ENCODE data around the gene C13orf46. TPM values are rescaled to one million over a fixed set of nuclear protein-coding genes. Genes with fewer than 3 reads are reported as not detected.
A peak's percentile ranks its signal among the peaks of the same experiment; 100 is the strongest.

C13orf46 gene
- total and polyA plus RNA-seq, 4 donors: 1.1 to 11.3 (median 6.4) TPM

DNA sequence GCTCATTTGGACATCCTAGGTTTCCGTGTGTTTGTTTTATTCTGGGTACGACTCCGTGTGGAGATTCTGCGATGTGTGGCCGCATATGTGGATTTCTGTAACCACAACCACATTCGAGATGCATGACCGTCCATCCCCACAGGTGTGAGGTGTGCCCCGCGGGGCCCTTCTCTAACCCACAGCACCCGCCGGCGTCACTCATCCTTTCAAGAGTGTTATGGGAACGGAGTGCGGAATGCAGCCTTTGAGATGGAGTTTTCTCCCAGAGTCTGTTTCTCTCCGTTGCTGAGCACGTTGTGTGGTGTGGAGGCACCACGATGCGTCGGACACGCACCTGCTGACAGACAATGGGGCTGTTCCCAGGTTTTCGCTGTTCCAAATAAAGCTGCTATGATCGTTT is 40.0 kb downstream of the C13orf46 start:
- peak in 1 of 3 donors; percentile 5 for DNase-seq

GRCh38 chr13:113931841-113932459 is 41.9 kb downstream of the C13orf46 start:
- Histone ChIP-seq H3K4me1 (ENCODE audit: control insufficient read depth in 5 of 5, insufficient read depth in 5 of 5, low read length in 5 of 5) (peaks cover 2 to 46% (median 7%) of the 10 kb centered on the region in 5 donors), H3K9me3 (ENCODE audit: control insufficient read depth in 4 of 4, insufficient read depth in 3 of 4, low read length in 3 of 4) (no peaks in the 10 kb centered on the region), H3K9ac (ENCODE audit: insufficient read depth in 1 of 2, low read length in 2 of 2) (no peak overlapping the region), H3K36me3 (ENCODE audit: control insufficient read depth in 4 of 4, insufficient read depth in 4 of 4, low read length in 4 of 4) (no peaks in the 10 kb centered on the region), H3K27me3 (ENCODE audit: control insufficient read depth in 3 of 3, insufficient read depth in 3 of 3, low read length in 2 of 3) (no peaks in the 10 kb centered on the region), H3K27ac (ENCODE audit: low read depth in 1 of 2, low read length in 1 of 2) (no peak overlapping the region), H3K4me3 (no peak overlapping the region)
- no peak for ATAC-seq (ENCODE audit: insufficient read depth, low FRiP score)
- no peak for TF ChIP-seq CTCF (IDR thresholded peaks at IDR 0.05; ENCODE audit: control extremely low read depth, extremely low read depth)
- peak in 1 of 3 donors; percentile 8 for DNase-seq
- WGBS, 2 donors: 86 to 88% methylated on average over 16 of the region's 16 CpGs

More for the DNA sequence above, 40.0 kb downstream of the C13orf46 start:
- no peak for ATAC-seq (ENCODE audit: insufficient read depth, low FRiP score)
- no peak for TF ChIP-seq CTCF (IDR thresholded peaks at IDR 0.05; ENCODE audit: control extremely low read depth, extremely low read depth)
- H3K27me3 ChIP-seq (ENCODE audit: control insufficient read depth in 3 of 3, insufficient read depth in 3 of 3, low read length in 2 of 3): peaks cover 0 to 3% (median 0%) of the 10 kb centered on the region in 3 donors
- 97 to 98% methylated on average over 22 of the region's 22 CpGs for WGBS, 2 donors
- H3K4me1 ChIP-seq (ENCODE audit: control insufficient read depth in 5 of 5, insufficient read depth in 5 of 5, low read length in 5 of 5): peaks cover 2 to 41% (median 6%) of the 10 kb centered on the region in 5 donors
- H3K27ac ChIP-seq (ENCODE audit: low read depth in 1 of 2, low read length in 1 of 2): no peak overlapping the region
- no peak overlapping the region for H3K9ac ChIP-seq (ENCODE audit: insufficient read depth in 1 of 2, low read length in 2 of 2)
- no peaks in the 10 kb centered on the region for H3K9me3 ChIP-seq (ENCODE audit: control insufficient read depth in 4 of 4, insufficient read depth in 3 of 4, low read length in 3 of 4)
- no peak overlapping the region for H3K4me3 ChIP-seq
- H3K36me3 ChIP-seq (ENCODE audit: control insufficient read depth in 4 of 4, insufficient read depth in 4 of 4, low read length in 4 of 4): no peaks in the 10 kb centered on the region

DNA sequence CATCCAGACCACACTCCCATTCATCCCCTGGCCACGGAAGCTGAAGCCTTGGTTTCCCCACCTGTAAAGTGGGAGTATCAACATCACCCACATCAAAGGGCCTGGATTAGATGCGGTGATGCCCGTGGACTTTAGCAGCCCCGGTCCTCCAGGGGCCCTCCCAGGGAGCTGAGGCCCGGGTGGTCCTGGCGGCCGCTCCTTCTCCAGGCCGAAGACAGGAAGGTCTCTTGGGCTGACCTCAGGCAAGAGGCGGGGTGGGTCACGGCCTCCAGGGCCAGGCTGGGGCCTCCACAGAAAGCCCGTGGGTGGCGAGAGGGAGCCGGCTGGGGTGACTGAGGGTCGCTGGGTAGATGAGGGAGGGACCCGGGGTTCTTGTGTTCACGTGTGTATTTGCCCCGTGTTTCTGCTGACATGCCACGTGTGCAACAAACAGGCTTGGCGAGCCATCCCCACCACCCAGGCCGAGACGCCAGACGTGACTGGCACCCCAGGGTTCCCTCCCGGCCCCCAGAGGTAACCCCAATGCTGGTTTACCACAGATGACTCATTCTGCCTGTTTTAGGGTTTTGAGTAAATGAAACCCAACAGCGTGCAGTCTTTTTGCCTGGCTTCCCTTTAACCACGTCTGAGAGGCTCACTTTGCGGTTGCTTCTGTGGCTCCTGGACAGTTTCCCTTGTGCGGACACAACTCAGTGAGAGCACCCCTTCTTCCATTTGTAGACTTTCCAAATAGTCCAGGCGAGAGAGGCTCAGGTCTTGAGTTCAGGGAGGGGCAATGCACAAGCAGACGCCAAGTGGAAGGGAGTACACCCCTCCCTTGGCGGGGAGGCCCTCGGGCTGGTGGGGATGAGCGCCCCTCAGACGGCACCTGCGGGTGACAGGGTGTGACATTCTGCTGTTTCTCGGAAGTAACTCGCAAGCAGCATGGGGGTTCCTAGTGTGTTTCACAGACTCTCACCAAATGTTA is 42.9 kb downstream of the C13orf46 start:
- WGBS, 2 donors: 83 to 90% methylated on average over 36 of the region's 36 CpGs
- Histone ChIP-seq H3K9ac (ENCODE audit: insufficient read depth in 1 of 2, low read length in 2 of 2) (no peak overlapping the region), H3K4me1 (ENCODE audit: control insufficient read depth in 5 of 5, insufficient read depth in 5 of 5, low read length in 5 of 5) (peaks cover 2 to 46% (median 7%) of the 10 kb centered on the region in 5 donors), H3K36me3 (ENCODE audit: control insufficient read depth in 4 of 4, insufficient read depth in 4 of 4, low read length in 4 of 4) (no peaks in the 10 kb centered on the region), H3K4me3 (no peak overlapping the region), H3K27ac (ENCODE audit: low read depth in 1 of 2, low read length in 1 of 2) (no peak overlapping the region), H3K9me3 (ENCODE audit: control insufficient read depth in 4 of 4, insufficient read depth in 3 of 4, low read length in 3 of 4) (no peaks in the 10 kb centered on the region), H3K27me3 (ENCODE audit: control insufficient read depth in 3 of 3, insufficient read depth in 3 of 3, low read length in 2 of 3) (no peaks in the 10 kb centered on the region)
- no peak for TF ChIP-seq CTCF (IDR thresholded peaks at IDR 0.05; ENCODE audit: control extremely low read depth, extremely low read depth)
- ATAC-seq (ENCODE audit: insufficient read depth, low FRiP score) (no peak), DNase-seq (peak in 1 of 3 donors; percentile 8)

Measured in lung (tissue), 12 donors.